ENCODE data around the gene NOP58. TPM values are rescaled to one million over a fixed set of nuclear protein-coding genes. Genes with fewer than 3 reads are reported as not detected.
A peak's percentile ranks its signal among the peaks of the same experiment; 100 is the strongest.
"Not testable (repeated sequence)": the region's sequence is repeated elsewhere in the genome, so short reads cannot be mapped to it uniquely, and the experiment has no call there.

The NOP58 gene
- total and polyA plus RNA-seq, 2 donors (not counting 1 experiment from before 2014, with no cell fraction given) = 41.1 to 47.2 TPM

- Histone ChIP-seq H3K27ac (ENCODE audit: insufficient read depth, low read length) (peak within 1 kb of the TSS; percentile 84), H3K4me1 (ENCODE audit: control insufficient read depth, extremely low read depth, insufficient read depth, low read length) (no peaks in the 10 kb centered on the region), H3K9ac (ENCODE audit: insufficient read depth, low read length) (peak within 1 kb of the TSS; percentile 77), H3K4me3 (replicated peaks in 1 of 4; ENCODE audit: control extremely low read depth in 1 of 4, insufficient read depth in 1 of 4, low read depth in 3 of 4, low read length in 4 of 4) (peak within 1 kb of the TSS; percentile 88 to 99 (median 94)), H2AFZ (ENCODE audit: low read length) (peak within 1 kb of the TSS; percentile 100), H3K9me3 (ENCODE audit: control insufficient read depth, insufficient read depth, low read depth, low read length) (no peaks in the 10 kb centered on the region), H3K27me3 (ENCODE audit: control insufficient read depth, insufficient read depth, low read length) (no peaks in the 10 kb centered on the region), H3K79me2 (ENCODE audit: control insufficient read depth, insufficient read depth, low read length) (peaks cover 44% of the 10 kb centered on the region), H4K20me1 (ENCODE audit: control insufficient read depth, extremely low read depth, insufficient read depth, low read length) (peaks cover 3% of the 10 kb centered on the region), H3K4me2 (ENCODE audit: extremely low read depth, insufficient read depth, low read length) (peak within 1 kb of the TSS; percentile 79), H3K36me3 (ENCODE audit: control insufficient read depth, insufficient read depth, low read length) (no peaks in the 10 kb centered on the region)
- peak; percentile 86 to 88 for DNase-seq (ENCODE audit: low read depth in 2 of 2)
- TF ChIP-seq EZH2 (IDR thresholded peaks at IDR 0.05; ENCODE audit: low read length, missing control alignments) (no peak), CTCF (conservative IDR thresholded peaks at IDR 0.05 in 1 of 2, IDR thresholded peaks at IDR 0.05 in 1 of 2; ENCODE audit: low read depth in 1 of 2, low read length in 2 of 2) (no peak)
Measured at GRCh38 chr2:202238234-202239197, 27.0 kb upstream of the NOP58 start, which contains the start of gene SUMO1. Gene SUMO1 (minus strand): TSS chr2:202238597. CDS start chr2:202238451, 146 bp downstream.

- not testable (repeated sequence) for H3K9me3 ChIP-seq (ENCODE audit: control insufficient read depth, insufficient read depth, low read depth, low read length); H3K27me3 ChIP-seq (ENCODE audit: control insufficient read depth, insufficient read depth, low read length); H2AFZ ChIP-seq (ENCODE audit: low read length); H3K9ac ChIP-seq (ENCODE audit: insufficient read depth, low read length); H3K27ac ChIP-seq (ENCODE audit: insufficient read depth, low read length); H4K20me1 ChIP-seq (ENCODE audit: control insufficient read depth, extremely low read depth, insufficient read depth, low read length); H3K4me3 ChIP-seq (replicated peaks in 1 of 4; ENCODE audit: control extremely low read depth in 1 of 4, insufficient read depth in 1 of 4, low read depth in 3 of 4, low read length in 4 of 4); DNase-seq (ENCODE audit: low read depth in 2 of 2); H3K79me2 ChIP-seq (ENCODE audit: control insufficient read depth, insufficient read depth, low read length); H3K4me2 ChIP-seq (ENCODE audit: extremely low read depth, insufficient read depth, low read length); H3K4me1 ChIP-seq (ENCODE audit: control insufficient read depth, extremely low read depth, insufficient read depth, low read length); H3K36me3 ChIP-seq (ENCODE audit: control insufficient read depth, insufficient read depth, low read length)
Measured at GRCh38 chr2:202247710-202248109, 17.9 kb upstream of the NOP58 start.

GRCh38 chr2:202249521-202250253 is 15.9 kb upstream of the NOP58 start:
- H2AFZ ChIP-seq (ENCODE audit: low read length) = no peak overlapping the region
- TF ChIP-seq CTCF (conservative IDR thresholded peaks at IDR 0.05 in 1 of 2, IDR thresholded peaks at IDR 0.05 in 1 of 2; ENCODE audit: low read depth in 1 of 2, low read length in 2 of 2) (no peak), EZH2 (IDR thresholded peaks at IDR 0.05; ENCODE audit: low read length, missing control alignments) (no peak)

More at GRCh38 chr2:202249521-202250253, 15.9 kb upstream of the NOP58 start:
- Histone ChIP-seq H3K4me3 (replicated peaks in 1 of 4; ENCODE audit: control extremely low read depth in 1 of 4, insufficient read depth in 1 of 4, low read depth in 3 of 4, low read length in 4 of 4) (no peak overlapping the region), H3K9ac (ENCODE audit: insufficient read depth, low read length) (no peak overlapping the region), H3K4me1 (ENCODE audit: control insufficient read depth, extremely low read depth, insufficient read depth, low read length) (no peaks in the 10 kb centered on the region), H3K4me2 (ENCODE audit: extremely low read depth, insufficient read depth, low read length) (no peak overlapping the region), H3K79me2 (ENCODE audit: control insufficient read depth, insufficient read depth, low read length) (no peaks in the 10 kb centered on the region), H3K36me3 (ENCODE audit: control insufficient read depth, insufficient read depth, low read length) (no peaks in the 10 kb centered on the region), H3K27ac (ENCODE audit: insufficient read depth, low read length) (no peak overlapping the region), H3K27me3 (ENCODE audit: control insufficient read depth, insufficient read depth, low read length) (no peaks in the 10 kb centered on the region), H3K9me3 (ENCODE audit: control insufficient read depth, insufficient read depth, low read depth, low read length) (no peaks in the 10 kb centered on the region), H4K20me1 (ENCODE audit: control insufficient read depth, extremely low read depth, insufficient read depth, low read length) (no peaks in the 10 kb centered on the region)
- DNase-seq (ENCODE audit: low read depth in 2 of 2) = peak in 1 of 2 donors; percentile 49

Measured in fibroblast of lung (primary cell).